HepG2 (cell line): ENCODE data around the gene GARS1. TPM values are rescaled to one million over a fixed set of nuclear protein-coding genes. Genes with fewer than 3 reads are reported as not detected.

Experiments
- ATAC-seq: fragments of 200-7000 bp; cut with Tn5 transposase; 3 replicates; pipeline ENCODE4 v1.9.1; 2020; ENCODE audit warnings: mild to moderate bottlenecking, moderate library complexity
- BruUV-seq: library from RNA; stranded (reverse); fragments of 400-500 nt; replicated peaks from 2 replicates; lab custom pipeline; 2021; lab: Mats Ljungman, UMichigan
- CTCF ChIA-PET: fragments of 300-600 bp; formaldehyde crosslinking; extraction: SDS; loops from one replicate; lab custom pipeline; 2021; ENCODE audit warnings: low total read pairs, inconsistent platforms, low intra/inter-chr PET ratio; lab: Yijun Ruan, JAX
- POLR2A ChIA-PET: fragments of 350-600 bp; sonication (Branson Sonifier 250); formaldehyde crosslinking; loops from one replicate; lab custom pipeline; 2020; ENCODE audit warnings: antibody characterized with exemption, inconsistent platforms; lab: Yijun Ruan, JAX
- DNase-seq: peaks from one replicate; pipeline ENCODE4 v3.0.0-alpha.2; 2015; ENCODE audit warnings: low spot score
- FAIRE-seq: peaks from 3 replicates; lab custom pipeline; 2011; peaks lifted over from hg19 to GRCh38; lab: Jason Lieb, UNC
- H2AFZ ChIP-seq: one replicate; pipeline ENCODE4 v1.6.1; 2011; ENCODE audit warnings: low read length, inconsistent platforms
- H3K27ac ChIP-seq: fragments of 300-600 bp; 3 replicates; pipeline ENCODE4 v1.8.0; 2011; ENCODE audit warnings: mixed run types, mild to moderate bottlenecking, mixed read lengths, low read length, inconsistent platforms; ENCODE audit not compliant: insufficient read depth; ENCODE audit errors: extremely low read length
- H3K27me3 ChIP-seq, 2 experiments: fragments of 200-600 bp in 1 of 2; 2 replicates in 1 of 2; 3 replicates in 1 of 2; pipeline versions ENCODE4 v1.6.0 to v1.8.0; 2011; ENCODE audit warnings: low read length in 2 of 2, mild to moderate bottlenecking in 2 of 2, moderate library complexity in 2 of 2, inconsistent platforms in 1 of 2; ENCODE audit not compliant: insufficient read depth in 2 of 2, control insufficient read depth in 1 of 2
- H3K36me3 ChIP-seq, 2 experiments: fragments of 200-600 bp in 1 of 2; replicated peaks in 1 of 2; 2 replicates in 1 of 2; 3 replicates in 1 of 2; pipeline versions ENCODE4 v1.5.1 to v1.8.0; 2011; ENCODE audit warnings: low read length in 2 of 2, inconsistent platforms in 1 of 2; ENCODE audit not compliant: insufficient read depth in 2 of 2, control insufficient read depth in 1 of 2
- H3K4me1 ChIP-seq: 2 replicates; pipeline ENCODE4 v1.5.1; 2012; ENCODE audit warnings: low read length, inconsistent platforms; ENCODE audit not compliant: insufficient read depth
- H3K4me2 ChIP-seq: 2 replicates; pipeline ENCODE4 v1.6.0; 2011; ENCODE audit warnings: low read depth, low read length, inconsistent platforms
- H3K4me3 ChIP-seq, 3 experiments: fragments of 200-600 bp in 1 of 3; sonication (generic), shearing (Covaris generic) in 1 of 3; replicated peaks in 1 of 3; 2 replicates each; pipeline ENCODE4 v1.5.1; 2011 to 2016; ENCODE audit warnings: low read length in 3 of 3, inconsistent platforms in 2 of 3, low read depth in 2 of 3, mild to moderate bottlenecking in 2 of 3, control low read depth in 1 of 3, mixed read lengths in 1 of 3; ENCODE audit not compliant: insufficient read depth in 1 of 3
- H3K79me2 ChIP-seq: one replicate; pipeline ENCODE4 v1.6.1; 2011; ENCODE audit warnings: low read length, inconsistent platforms; ENCODE audit not compliant: insufficient read depth
- H3K9ac ChIP-seq: 2 replicates; pipeline ENCODE4 v1.6.0; 2011; ENCODE audit warnings: mild to moderate bottlenecking, low read depth, low read length, inconsistent platforms; ENCODE audit not compliant: insufficient read depth
- H3K9me3 ChIP-seq: 2 replicates; pipeline ENCODE4 v1.5.1; 2012; ENCODE audit warnings: mild to moderate bottlenecking, low read length
- H4K20me1 ChIP-seq: 2 replicates; pipeline ENCODE4 v1.6.0; 2011; ENCODE audit warnings: inconsistent platforms, mild to moderate bottlenecking, low read length, moderate library complexity; ENCODE audit not compliant: insufficient read depth
- ARNT ChIP-seq: fragments of 450-650 bp; IDR thresholded peaks from 2 replicates; pipeline ENCODE4 v1.6.1; 2017
- ATF1 ChIP-seq: IDR thresholded peaks from 2 replicates; pipeline ENCODE4 v1.6.1; 2016; ENCODE audit warnings: mild to moderate bottlenecking, control low read depth
- CENPX ChIP-seq: sonication (generic); formaldehyde crosslinking; IDR thresholded peaks from 2 replicates; pipeline ENCODE4 v1.9.0; 2021; ENCODE audit warnings: mild to moderate bottlenecking, missing genetic modification reagents, moderate library complexity
- IKZF1 ChIP-seq: fragments of 450-650 bp; IDR thresholded peaks from 2 replicates; pipeline ENCODE4 v1.7.1; 2016
- KLF16 ChIP-seq, 2 experiments: sonication (generic) in 1 of 2; formaldehyde crosslinking in 1 of 2; IDR thresholded peaks; 2 replicates each; pipeline versions ENCODE4 v1.6.1 to v1.8.0; 2016 to 2023; ENCODE audit warnings: missing genetic modification reagents in 2 of 2, missing compliant biosample characterization in 1 of 2
- KMT2B ChIP-seq: IDR thresholded peaks from 2 replicates; pipeline ENCODE4 v1.6.1; 2016; ENCODE audit warnings: missing genetic modification reagents, missing compliant biosample characterization
- MXI1 ChIP-seq: IDR thresholded peaks from 3 replicates; pipeline ENCODE4 v1.6.1; 2012; ENCODE audit warnings: low read depth, low read length, inconsistent platforms, borderline replicate concordance
- POLR2G ChIP-seq: fragments of 200-400 bp; formaldehyde crosslinking; IDR thresholded peaks from 2 replicates; pipeline ENCODE4 v1.6.1; 2018; ENCODE audit warnings: mild to moderate bottlenecking, low read depth, low read length, moderate library complexity
- SMAD1 ChIP-seq: sonication (generic); formaldehyde crosslinking; IDR thresholded peaks from 2 replicates; pipeline ENCODE4 v1.4.0; 2020; ENCODE audit warnings: missing genetic modification reagents, low read depth, mild to moderate bottlenecking, borderline replicate concordance
- SP140L ChIP-seq: sonication (generic); formaldehyde crosslinking; IDR thresholded peaks from 2 replicates; pipeline ENCODE4 v1.4.0; 2020; ENCODE audit warnings: missing genetic modification reagents, borderline replicate concordance
- ZFAT ChIP-seq: sonication (generic); formaldehyde crosslinking; conservative IDR thresholded peaks from 2 replicates; pipeline ENCODE4 v1.8.1; 2023; ENCODE audit warnings: missing genetic modification reagents, inconsistent platforms
- ZIK1 ChIP-seq: sonication (generic); formaldehyde crosslinking; IDR thresholded peaks from 2 replicates; pipeline ENCODE4 v1.5.0; 2020; ENCODE audit warnings: mild to moderate bottlenecking, low read depth, missing genetic modification reagents, borderline replicate concordance
- ZNF121 ChIP-seq: sonication (generic); formaldehyde crosslinking; IDR thresholded peaks from 2 replicates; pipeline ENCODE4 v1.5.0; 2020; ENCODE audit warnings: mild to moderate bottlenecking, missing genetic modification reagents
- ZNF460 ChIP-seq: sonication (generic); formaldehyde crosslinking; IDR thresholded peaks from 2 replicates; pipeline ENCODE4 v1.5.1; 2020; ENCODE audit warnings: missing genetic modification reagents, mild to moderate bottlenecking, borderline replicate concordance
- ZNF510 ChIP-seq: sonication (generic); formaldehyde crosslinking; IDR thresholded peaks from 2 replicates; pipeline ENCODE4 v1.4.0; 2020; ENCODE audit warnings: low read depth, mild to moderate bottlenecking, missing genetic modification reagents
- ZNF530 ChIP-seq: sonication (generic); formaldehyde crosslinking; IDR thresholded peaks from 2 replicates; pipeline ENCODE4 v1.5.0; 2020; ENCODE audit warnings: low read depth, mild to moderate bottlenecking, missing genetic modification reagents
- ZNF670 ChIP-seq: sonication (generic); formaldehyde crosslinking; IDR thresholded peaks from 2 replicates; pipeline ENCODE4 v1.8.0; 2022; ENCODE audit warnings: mild to moderate bottlenecking, missing genetic modification reagents, borderline replicate concordance
- ZNF737 ChIP-seq: sonication (generic); formaldehyde crosslinking; IDR thresholded peaks from 2 replicates; pipeline ENCODE4 v1.5.0; 2020; ENCODE audit warnings: missing genetic modification reagents, mild to moderate bottlenecking, borderline replicate concordance
- ZNF850 ChIP-seq: sonication (generic); formaldehyde crosslinking; conservative IDR thresholded peaks from 2 replicates; pipeline ENCODE4 v1.9.0; 2021; ENCODE audit warnings: mild to moderate bottlenecking, missing genetic modification reagents
- ZSCAN29 ChIP-seq: sonication (generic); formaldehyde crosslinking; conservative IDR thresholded peaks from 2 replicates; pipeline ENCODE4 v1.4.0; 2020; ENCODE audit warnings: mild to moderate bottlenecking, missing genetic modification reagents
- WGBS: methylation state at CpG from one replicate; pipeline ENCODE4 v1.1.6; 2017; ENCODE audit warnings: low lambda C conversion rate; 5-methylcytosine and 5-hydroxymethylcytosine counted together
- in situ Hi-C: cut with HindIII; loops from 2 replicates; pipeline ENCODE4 v1.10.0; 2017; ENCODE audit warnings: low pct_unique_long_range_greater_than_20kb; ENCODE audit not compliant: extremely low pct_ligation_motif_present
- intact Hi-C: fragments of 100-400 bp; cut with micrococcal nuclease; formaldehyde crosslinking; loops from one replicate; pipeline ENCODE4 v1.10.0; 2022; ENCODE audit not compliant: unreplicated experiment
- polyA plus RNA-seq, 8 experiments: library from polyadenylated mRNA; depleted of rRNA in 3 of 8; stranded (reverse) in 7 of 8; unstranded in 1 of 8; fragments of >200 nt; fragmentation: Illumina TruSeq in 4 of 8; extraction: Trizol in 4 of 8; gene quantifications; 2 replicates each; pipeline versions ENCODE4 v1.2.1 to v1.2.3, GENCODE V29; 2011 to 2016; ENCODE audit warnings: low read depth in 4 of 8, missing spikeins in 1 of 8, mixed read lengths in 1 of 8; ENCODE audit not compliant: insufficient read depth in 1 of 8
- total RNA-seq, 5 experiments: library from RNA; depleted of rRNA; stranded (reverse); fragments of >200 nt; fragmentation: Illumina TruSeq; extraction: Trizol; gene quantifications; 2 replicates each; pipeline ENCODE4 v1.2.3, GENCODE V29; 2016; ENCODE audit warnings: low read depth in 1 of 5
- TF ChIP-seq, protein P1 (sequence below): IDR thresholded peaks from 2 replicates; pipeline ENCODE4 v1.6.1; 2012; ENCODE audit warnings: low read length, improper control_type of control experiment

Gene GARS1
- total and polyA plus RNA-seq, 2 of the 13 experiments (the other 11 are each of a cell fraction or from before 2014, with no cell fraction given): 140 to 460 TPM

DNA sequence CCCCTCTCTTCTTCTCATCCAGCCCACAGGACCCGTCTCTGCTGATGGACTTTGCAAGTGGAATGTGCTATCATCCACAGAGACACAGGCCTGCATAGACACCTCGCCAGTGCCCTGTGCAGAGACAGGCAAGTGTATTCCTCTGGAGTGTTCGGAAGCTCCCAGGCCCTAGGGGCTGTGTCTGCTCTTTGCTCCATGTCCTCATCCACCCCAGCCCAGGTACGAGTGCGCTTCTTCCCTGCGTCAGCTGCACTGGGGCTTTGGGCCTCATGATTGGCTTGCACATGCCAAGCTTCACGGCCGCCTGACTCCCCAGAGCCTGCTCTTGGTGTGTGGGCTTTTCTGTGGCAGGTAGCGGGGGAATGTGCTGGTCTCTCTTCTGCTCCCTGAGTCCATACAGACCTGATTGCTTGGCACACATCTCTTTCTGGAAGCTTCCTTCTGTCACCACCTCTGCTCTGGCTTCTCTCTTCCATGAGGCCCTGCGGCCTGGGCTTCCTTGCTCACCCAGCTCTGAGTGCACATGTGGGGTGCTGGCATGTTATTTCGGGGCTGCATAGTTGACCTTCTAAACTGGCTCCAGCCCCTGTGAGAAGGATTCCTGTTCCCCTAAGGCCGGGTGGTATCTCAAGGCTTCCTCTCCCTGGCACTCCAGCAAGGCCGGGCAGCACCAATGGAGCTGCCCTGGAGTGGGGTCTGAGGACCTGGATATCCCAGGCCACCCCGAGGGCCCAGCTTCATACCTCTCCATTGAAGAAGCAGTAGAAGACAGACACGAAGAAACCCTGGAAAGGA is 59.8 kb downstream of the GARS1 start (continued):
- no peak for TF ChIP-seq ZNF510
- no peak for TF ChIP-seq ZNF530 (CRISPR knock-in tag)
- no peak for TF ChIP-seq KLF16 (CRISPR knock-in tag; IDR thresholded peaks at IDR 0.05)
- TF ChIP-seq ZNF121 (CRISPR knock-in tag): no peak
- no peak for TF ChIP-seq ZNF850
- TF ChIP-seq CENPX (CRISPR knock-in tag): no peak
- no peak for TF ChIP-seq ZNF460 (CRISPR knock-in tag)
- TF ChIP-seq ZNF737: no peak
- TF ChIP-seq, all 625 proteins: peak for 0

DNA sequence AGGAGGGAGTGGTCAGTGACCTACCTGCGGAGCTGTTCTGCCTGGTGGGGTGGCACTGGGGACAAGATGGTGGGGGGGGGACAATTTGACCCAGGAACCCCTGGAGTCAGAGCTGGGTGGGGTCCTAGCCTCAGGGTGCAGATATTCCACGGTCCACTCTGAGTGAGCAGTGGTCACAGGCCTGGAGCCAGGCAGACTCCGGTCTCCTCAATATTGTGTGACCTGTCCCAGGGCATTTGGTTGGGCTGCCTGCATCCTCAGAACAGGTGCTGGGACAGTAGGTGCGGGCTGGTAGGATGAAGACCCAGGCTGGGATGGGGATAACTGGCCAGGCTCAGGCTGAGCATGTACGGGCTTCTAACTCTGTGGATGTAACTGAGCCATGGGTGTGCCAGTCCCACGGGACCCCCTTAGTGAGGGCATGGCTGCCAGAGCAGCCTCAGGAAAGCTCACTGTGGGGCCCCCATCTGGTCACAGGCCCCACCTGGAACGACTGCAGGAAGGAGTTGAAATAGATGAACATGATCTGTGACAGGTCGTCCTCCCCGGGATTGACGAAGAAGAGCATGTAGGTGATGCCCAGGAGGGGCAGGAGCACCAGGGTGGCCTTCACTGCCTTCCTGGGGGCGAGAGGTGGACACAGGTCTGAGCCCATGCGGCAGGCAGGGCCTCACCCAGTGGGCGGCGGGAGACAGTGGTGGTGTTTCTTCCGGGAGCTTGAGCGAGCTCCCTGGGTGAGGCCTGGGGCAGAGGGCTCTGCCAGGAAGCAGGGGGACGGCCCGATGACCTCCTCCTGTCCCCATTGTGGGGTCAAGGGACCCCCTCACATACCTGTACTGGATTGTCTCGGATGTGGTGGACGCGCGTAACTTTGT is 60.7 kb downstream of the GARS1 start:
- intact Hi-C loops (no loop called here), in situ Hi-C loops (no loop called here)
- Histone ChIP-seq H2AFZ (no peak overlapping the region), H3K79me2 (no peaks in the 10 kb centered on the region), H3K9me3 (no peaks in the 10 kb centered on the region), H3K36me3 (no peaks in the 10 kb centered on the region), H3K9ac (no peak overlapping the region), H3K4me1 (peaks cover 3% of the 10 kb centered on the region), H4K20me1 (no peaks in the 10 kb centered on the region), H3K27ac (no peak overlapping the region), H3K4me3 (no peak overlapping the region), H3K27me3 (peaks cover 0 to 2% of the 10 kb centered on the region in 2 experiments; a peak in 1 of 5 replicates), H3K4me2 (no peak overlapping the region)
- ChIA-PET CTCF (no interaction called here), POLR2A (no interaction called here)
- no peak for FAIRE-seq
- ATAC-seq: no peak
- WGBS: 48% methylated on average over 11 of the region's 22 CpGs
- no peak for DNase-seq
- no TSS peak for BruUV-seq
- no peak for TF ChIP-seq KMT2B (CRISPR knock-in tag)
- TF ChIP-seq ZFAT (CRISPR knock-in tag): no peak
- no peak for TF ChIP-seq ZSCAN29 (CRISPR knock-in tag)
- TF ChIP-seq ATF1: no peak
- TF ChIP-seq POLR2G: no peak
- no peak for TF ChIP-seq SP140L (CRISPR knock-in tag)
- TF ChIP-seq SMAD1: no peak
- no peak for TF ChIP-seq IKZF1
- TF ChIP-seq MXI1: no peak
- no peak for TF ChIP-seq ARNT
- no peak for TF ChIP-seq ZNF670 (CRISPR knock-in tag)
- TF ChIP-seq, protein P1, sequence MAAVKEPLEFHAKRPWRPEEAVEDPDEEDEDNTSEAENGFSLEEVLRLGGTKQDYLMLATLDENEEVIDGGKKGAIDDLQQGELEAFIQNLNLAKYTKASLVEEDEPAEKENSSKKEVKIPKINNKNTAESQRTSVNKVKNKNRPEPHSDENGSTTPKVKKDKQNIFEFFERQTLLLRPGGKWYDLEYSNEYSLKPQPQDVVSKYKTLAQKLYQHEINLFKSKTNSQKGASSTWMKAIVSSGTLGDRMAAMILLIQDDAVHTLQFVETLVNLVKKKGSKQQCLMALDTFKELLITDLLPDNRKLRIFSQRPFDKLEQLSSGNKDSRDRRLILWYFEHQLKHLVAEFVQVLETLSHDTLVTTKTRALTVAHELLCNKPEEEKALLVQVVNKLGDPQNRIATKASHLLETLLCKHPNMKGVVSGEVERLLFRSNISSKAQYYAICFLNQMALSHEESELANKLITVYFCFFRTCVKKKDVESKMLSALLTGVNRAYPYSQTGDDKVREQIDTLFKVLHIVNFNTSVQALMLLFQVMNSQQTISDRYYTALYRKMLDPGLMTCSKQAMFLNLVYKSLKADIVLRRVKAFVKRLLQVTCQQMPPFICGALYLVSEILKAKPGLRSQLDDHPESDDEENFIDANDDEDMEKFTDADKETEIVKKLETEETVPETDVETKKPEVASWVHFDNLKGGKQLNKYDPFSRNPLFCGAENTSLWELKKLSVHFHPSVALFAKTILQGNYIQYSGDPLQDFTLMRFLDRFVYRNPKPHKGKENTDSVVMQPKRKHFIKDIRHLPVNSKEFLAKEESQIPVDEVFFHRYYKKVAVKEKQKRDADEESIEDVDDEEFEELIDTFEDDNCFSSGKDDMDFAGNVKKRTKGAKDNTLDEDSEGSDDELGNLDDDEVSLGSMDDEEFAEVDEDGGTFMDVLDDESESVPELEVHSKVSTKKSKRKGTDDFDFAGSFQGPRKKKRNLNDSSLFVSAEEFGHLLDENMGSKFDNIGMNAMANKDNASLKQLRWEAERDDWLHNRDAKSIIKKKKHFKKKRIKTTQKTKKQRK: no peak
- TF ChIP-seq ZIK1: no peak
